Lung (tissue), 12 donors: ENCODE measurements around the gene UBR4. TPM values are rescaled to one million over a fixed set of nuclear protein-coding genes. Genes with fewer than 3 reads are reported as not detected.

Source experiments
- ATAC-seq: fragments of 200-7000 bp; cut with Tn5 transposase; one replicate; pipeline ENCODE4 v1.9.1; 2020; ENCODE audit warnings: moderate number of reproducible peaks; ENCODE audit not compliant: insufficient read depth, low FRiP score
- DNase-seq, 3 donors: peaks; one replicate each; pipeline ENCODE4 v3.0.0-alpha.2; 2013 to 2017
- H3K27ac ChIP-seq, 2 donors: one replicate each; pipeline ENCODE4 v1.5.1; 2013; ENCODE audit warnings: mild to moderate bottlenecking in 2 of 2, moderate library complexity in 2 of 2, control low read depth in 1 of 2, inconsistent platforms in 1 of 2, low read depth in 1 of 2, low read length in 1 of 2
- H3K27me3 ChIP-seq, 3 donors: one replicate each; pipeline ENCODE4 v1.5.1; 2013; ENCODE audit warnings: low read length in 2 of 3; ENCODE audit not compliant: control insufficient read depth in 3 of 3, insufficient read depth in 3 of 3
- H3K36me3 ChIP-seq, 4 donors: one replicate each; pipeline ENCODE4 v1.5.1; 2013; ENCODE audit warnings: low read length in 4 of 4, mild to moderate bottlenecking in 1 of 4, moderate library complexity in 1 of 4; ENCODE audit not compliant: control insufficient read depth in 4 of 4, insufficient read depth in 4 of 4
- H3K4me1 ChIP-seq, 5 donors: one replicate each; pipeline ENCODE4 v1.5.1; 2013; ENCODE audit warnings: low read length in 5 of 5, mild to moderate bottlenecking in 2 of 5, moderate library complexity in 1 of 5; ENCODE audit not compliant: control insufficient read depth in 5 of 5, insufficient read depth in 5 of 5
- H3K4me3 ChIP-seq: one replicate; pipeline ENCODE4 v1.5.1; 2013; ENCODE audit warnings: mild to moderate bottlenecking, control low read depth, moderate library complexity
- H3K9ac ChIP-seq, 2 donors: one replicate each; pipeline ENCODE4 v1.5.1; 2013; ENCODE audit warnings: low read length in 2 of 2, control low read depth in 1 of 2; ENCODE audit not compliant: insufficient read depth in 1 of 2
- H3K9me3 ChIP-seq, 4 donors: one replicate each; pipeline ENCODE4 v1.5.1; 2013; ENCODE audit warnings: low read length in 3 of 4, mild to moderate bottlenecking in 1 of 4, moderate library complexity in 1 of 4; ENCODE audit not compliant: control insufficient read depth in 4 of 4, insufficient read depth in 3 of 4
- CTCF ChIP-seq: IDR thresholded peaks from 2 replicates; pipeline ENCODE4 v1.5.1; 2012; ENCODE audit warnings: mild to moderate bottlenecking; ENCODE audit errors: control extremely low read depth, extremely low read depth
- WGBS, 2 donors: extraction: QIAGEN DNeasy Blood & Tissue Kit; methylation state at CpG; one replicate each; pipeline ENCODE4 v1.1.7; 2013; 5-methylcytosine and 5-hydroxymethylcytosine counted together
- polyA plus RNA-seq, 2 donors: library from polyadenylated mRNA; stranded (reverse); fragments of 200-250 nt; gene quantifications; one replicate each; pipeline ENCODE4 v1.2.1, GENCODE V29; 2013
- total RNA-seq, 2 donors: library from RNA; depleted of rRNA in 1 of 2; stranded (reverse); fragments of >200 nt in 1 of 2; gene quantifications; one replicate each; pipeline ENCODE4 v1.2.1, GENCODE V29; 2014 to 2021
- donor health status: control.
- donor health status: control.
- donor health status: Bipolar disorder and iron deficiency.
- donor health status: healthy.
- donor health status: DM: yes; HTN: yes; CAD: no.

The UBR4 gene
- total and polyA plus RNA-seq, 4 donors, result 90.8 to 128 (median 113) TPM

- no peaks in the 10 kb centered on the region for H3K27me3 ChIP-seq
- peaks cover 6 to 28% (median 11%) of the 10 kb centered on the region in 5 donors for H3K4me1 ChIP-seq
- no peak for TF ChIP-seq CTCF
- ATAC-seq, result peak; percentile 42
- peak in 2 of 3 donors; percentile 32 to 57 for DNase-seq
- no peaks in the 10 kb centered on the region for H3K9me3 ChIP-seq
- peak overlapping the region; percentile 93 to 99 for H3K27ac ChIP-seq
- WGBS, 2 donors, result 0 to 1% methylated on average over 26 to 28 of the region's 28 CpGs
- H3K36me3 ChIP-seq, result peaks cover 0 to 10% (median 4%) of the 10 kb centered on the region in 4 donors
- H3K9ac ChIP-seq, result peak overlapping the region; percentile 89 to 99
- peak overlapping the region; percentile 91 for H3K4me3 ChIP-seq
Observed at GRCh38 chr1:19209439-19209989, 552 bp downstream of the UBR4 start.

- no peak for ATAC-seq
- Histone ChIP-seq H3K27ac (peak overlapping the region in 1 of 2 donors; percentile 93), H3K36me3 (peaks cover 0 to 6% (median 3%) of the 10 kb centered on the region in 4 donors), H3K9ac (peak overlapping the region; percentile 89 to 99), H3K27me3 (no peaks in the 10 kb centered on the region), H3K4me1 (peaks cover 6 to 29% (median 11%) of the 10 kb centered on the region in 5 donors), H3K4me3 (peak overlapping the region; percentile 91), H3K9me3 (no peaks in the 10 kb centered on the region)
- TF ChIP-seq CTCF, result no peak
- no peak for DNase-seq
- WGBS, 2 donors, result 17 to 26% methylated on average over 8 of the region's 8 CpGs
Observed at GRCh38 chr1:19208710-19209438, 1.2 kb downstream of the UBR4 start.

GRCh38 chr1:19206947-19207346, 3.1 kb downstream of the UBR4 start:
- Histone ChIP-seq H3K4me3 (no peak overlapping the region), H3K27ac (no peak overlapping the region), H3K9ac (no peak overlapping the region), H3K27me3 (no peaks in the 10 kb centered on the region), H3K9me3 (no peaks in the 10 kb centered on the region), H3K36me3 (peaks cover 0 to 6% (median 2%) of the 10 kb centered on the region in 4 donors), H3K4me1 (peaks cover 6 to 38% (median 11%) of the 10 kb centered on the region in 5 donors)
- TF ChIP-seq CTCF, result no peak
- DNase-seq, result no peak
- WGBS, 2 donors, result 46 to 50% methylated on average over 3 of the region's 3 CpGs
- ATAC-seq, result no peak
